DOHH2 (cell line): ENCODE results near the gene EIF4EBP3.

Source experiments
- EZH2phosphoT487 ChIP-seq: fragments of 200-600 bp; sonication (generic); IDR thresholded peaks from 2 replicates; pipeline ENCODE4 v1.6.1; 2017; ENCODE audit warnings: borderline replicate concordance, mild to moderate bottlenecking, antibody characterized with exemption, low read length, moderate library complexity, mixed read lengths
- TF ChIP-seq, protein P1 (sequence below): fragments of 200-600 bp; sonication (generic); IDR thresholded peaks from one replicate; pipeline ENCODE4 v1.5.1; 2014; ENCODE audit warnings: antibody characterized with exemption, mild to moderate bottlenecking, low read depth, low read length; ENCODE audit not compliant: poor library complexity, severe bottlenecking

DNA sequence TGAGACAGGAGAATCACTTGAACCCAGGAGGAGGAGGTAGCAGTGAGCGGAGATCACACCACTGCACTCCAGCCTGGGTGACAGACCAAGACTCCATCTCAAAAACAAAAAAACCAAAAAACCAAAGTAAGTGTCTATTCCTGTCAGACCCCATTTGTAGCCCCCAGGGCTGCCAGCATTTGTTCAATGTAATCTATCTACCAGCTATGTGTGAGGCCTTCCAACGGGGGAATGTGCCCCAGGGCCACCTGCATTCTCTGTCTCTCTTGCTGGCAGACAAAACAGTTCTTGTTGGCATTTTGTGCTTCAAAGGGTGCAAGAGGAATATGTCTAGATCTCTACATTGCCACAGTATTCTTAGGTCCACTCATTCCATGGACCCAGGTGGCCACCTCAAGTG lies 51.4 kb downstream of the EIF4EBP3 start:
- TF ChIP-seq, protein P1, sequence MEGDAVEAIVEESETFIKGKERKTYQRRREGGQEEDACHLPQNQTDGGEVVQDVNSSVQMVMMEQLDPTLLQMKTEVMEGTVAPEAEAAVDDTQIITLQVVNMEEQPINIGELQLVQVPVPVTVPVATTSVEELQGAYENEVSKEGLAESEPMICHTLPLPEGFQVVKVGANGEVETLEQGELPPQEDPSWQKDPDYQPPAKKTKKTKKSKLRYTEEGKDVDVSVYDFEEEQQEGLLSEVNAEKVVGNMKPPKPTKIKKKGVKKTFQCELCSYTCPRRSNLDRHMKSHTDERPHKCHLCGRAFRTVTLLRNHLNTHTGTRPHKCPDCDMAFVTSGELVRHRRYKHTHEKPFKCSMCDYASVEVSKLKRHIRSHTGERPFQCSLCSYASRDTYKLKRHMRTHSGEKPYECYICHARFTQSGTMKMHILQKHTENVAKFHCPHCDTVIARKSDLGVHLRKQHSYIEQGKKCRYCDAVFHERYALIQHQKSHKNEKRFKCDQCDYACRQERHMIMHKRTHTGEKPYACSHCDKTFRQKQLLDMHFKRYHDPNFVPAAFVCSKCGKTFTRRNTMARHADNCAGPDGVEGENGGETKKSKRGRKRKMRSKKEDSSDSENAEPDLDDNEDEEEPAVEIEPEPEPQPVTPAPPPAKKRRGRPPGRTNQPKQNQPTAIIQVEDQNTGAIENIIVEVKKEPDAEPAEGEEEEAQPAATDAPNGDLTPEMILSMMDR, result no peak
- no peak for TF ChIP-seq EZH2phosphoT487
